HG02852 (cell line): ENCODE measurements around the gene GPR176.
A peak's percentile ranks its signal among the peaks of the same experiment; 100 is the strongest.

Experiments
- ATAC-seq: cut with Tn5 transposase; IDR thresholded peaks from one replicate; pipeline ENCODE4 v1.9.1; 2021; ENCODE audit warnings: mild to moderate bottlenecking, moderate library complexity; ENCODE audit not compliant: unreplicated experiment

GPR176 gene, protein sequence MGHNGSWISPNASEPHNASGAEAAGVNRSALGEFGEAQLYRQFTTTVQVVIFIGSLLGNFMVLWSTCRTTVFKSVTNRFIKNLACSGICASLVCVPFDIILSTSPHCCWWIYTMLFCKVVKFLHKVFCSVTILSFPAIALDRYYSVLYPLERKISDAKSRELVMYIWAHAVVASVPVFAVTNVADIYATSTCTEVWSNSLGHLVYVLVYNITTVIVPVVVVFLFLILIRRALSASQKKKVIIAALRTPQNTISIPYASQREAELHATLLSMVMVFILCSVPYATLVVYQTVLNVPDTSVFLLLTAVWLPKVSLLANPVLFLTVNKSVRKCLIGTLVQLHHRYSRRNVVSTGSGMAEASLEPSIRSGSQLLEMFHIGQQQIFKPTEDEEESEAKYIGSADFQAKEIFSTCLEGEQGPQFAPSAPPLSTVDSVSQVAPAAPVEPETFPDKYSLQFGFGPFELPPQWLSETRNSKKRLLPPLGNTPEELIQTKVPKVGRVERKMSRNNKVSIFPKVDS

GRCh38 chr15:39919748-39920509, at the start of gene GPR176:
Gene GPR176 (minus strand): TSS chr15:39920266. CDS start chr15:39920026, 240 bp downstream.
- ATAC-seq: no peak

DNA sequence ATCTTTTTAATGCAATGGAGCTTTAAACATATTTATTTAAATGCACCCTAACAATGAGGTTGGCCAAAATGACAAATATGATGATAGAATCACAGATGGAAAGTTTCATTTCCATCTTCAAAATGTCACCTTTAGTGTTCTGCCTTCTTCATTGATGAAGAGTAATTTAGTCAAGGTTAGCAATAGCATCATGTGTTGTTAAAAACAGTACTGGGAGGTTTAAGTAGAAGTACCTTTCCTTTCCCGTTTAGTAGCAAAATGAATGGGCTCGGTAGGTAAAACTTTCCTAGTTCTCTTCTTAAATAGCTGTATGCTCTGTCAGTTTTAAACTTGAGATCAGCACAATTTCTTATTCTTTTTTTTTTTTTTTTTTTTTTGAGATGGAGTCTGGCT, 48.9 kb upstream of the GPR176 start:
- ATAC-seq: no peak

DNA sequence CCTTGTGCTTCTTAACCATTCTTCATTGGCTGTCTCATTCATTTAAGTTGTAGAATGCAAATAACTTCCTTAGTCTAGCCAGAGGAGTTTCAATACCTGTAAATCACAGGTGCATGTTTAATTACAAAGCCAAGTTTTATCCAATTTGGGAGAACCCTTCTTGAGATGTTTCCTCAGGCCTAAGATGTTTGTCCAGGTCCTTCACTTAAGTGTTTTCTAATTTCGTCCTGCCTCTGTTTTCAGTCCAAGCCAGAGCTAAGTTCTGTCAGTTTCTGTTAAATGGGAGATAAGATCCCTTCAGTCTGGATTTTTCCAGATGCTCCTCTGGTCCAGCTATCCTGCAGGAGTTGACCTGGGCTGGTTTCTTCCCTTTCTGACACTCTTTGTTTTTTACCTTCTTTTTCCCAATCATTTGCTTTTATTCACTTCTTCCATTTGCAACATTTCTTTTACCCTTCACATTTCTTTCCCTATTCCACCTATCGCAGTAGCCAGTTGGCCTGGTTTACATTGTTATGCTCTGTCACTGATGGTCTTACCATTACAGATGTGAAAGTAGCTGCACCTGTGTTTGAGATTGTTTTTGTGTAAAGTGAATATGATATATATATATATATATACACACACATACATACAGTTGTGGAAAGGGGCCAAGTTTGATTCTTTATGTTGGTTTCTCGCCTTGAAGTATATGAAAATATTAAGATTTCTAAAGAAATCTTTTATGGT, 48.4 kb upstream of the GPR176 start:
- ATAC-seq: no peak

GRCh38 chr15:39966521-39966920, 46.5 kb upstream of the GPR176 start:
- ATAC-seq: no peak

GRCh38 chr15:39963786-39964185, 43.7 kb upstream of the GPR176 start:
- no peak for ATAC-seq

DNA sequence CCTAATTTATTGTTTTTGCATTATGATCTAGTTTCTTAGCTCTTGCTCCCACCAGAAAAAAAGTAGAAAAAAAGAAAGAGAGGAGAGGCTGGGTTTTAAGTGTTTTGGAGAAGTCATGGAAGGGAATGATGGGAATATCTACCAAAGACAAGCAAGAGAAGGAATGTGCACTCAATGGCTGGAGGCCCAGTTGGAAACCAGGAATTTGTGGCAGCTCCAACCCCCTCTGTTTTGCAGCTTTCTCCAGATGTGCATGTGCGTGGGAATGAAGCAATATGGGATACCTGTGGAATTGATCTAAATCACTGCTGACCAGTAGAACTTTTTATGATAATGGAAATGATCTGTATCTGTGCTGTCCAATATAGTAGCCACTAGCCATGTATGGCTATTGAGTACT, 41.0 kb upstream of the GPR176 start:
- no peak for ATAC-seq

GRCh38 chr15:39960411-39960810, 40.3 kb upstream of the GPR176 start:
- ATAC-seq: no peak

- ATAC-seq: no peak
Observed at GRCh38 chr15:39959411-39959810, 39.3 kb upstream of the GPR176 start.

GRCh38 chr15:39957481-39957880, 37.4 kb upstream of the GPR176 start:
- ATAC-seq: no peak

DNA sequence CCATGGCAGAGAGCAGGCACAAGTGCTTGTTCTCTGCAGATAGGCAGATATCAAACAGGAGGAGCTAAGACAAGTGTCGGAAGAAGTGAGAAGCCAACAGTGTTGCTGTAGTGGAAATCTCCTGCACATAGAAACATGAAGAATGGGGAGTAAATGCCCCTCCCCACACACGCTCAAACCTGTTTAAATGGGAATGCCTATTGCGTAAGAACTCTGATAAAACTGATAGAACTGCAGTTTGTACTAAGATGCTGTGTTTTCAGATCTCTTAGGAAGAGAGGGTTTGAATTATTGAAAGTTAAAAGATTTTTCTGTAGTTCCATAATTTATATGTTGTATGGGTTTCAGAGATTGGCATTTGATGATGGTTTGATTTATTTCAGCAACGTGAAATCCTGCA, 33.5 kb upstream of the GPR176 start:
- ATAC-seq: no peak

- ATAC-seq: no peak
Observed at GRCh38 chr15:39951561-39951960, 31.5 kb upstream of the GPR176 start.

DNA sequence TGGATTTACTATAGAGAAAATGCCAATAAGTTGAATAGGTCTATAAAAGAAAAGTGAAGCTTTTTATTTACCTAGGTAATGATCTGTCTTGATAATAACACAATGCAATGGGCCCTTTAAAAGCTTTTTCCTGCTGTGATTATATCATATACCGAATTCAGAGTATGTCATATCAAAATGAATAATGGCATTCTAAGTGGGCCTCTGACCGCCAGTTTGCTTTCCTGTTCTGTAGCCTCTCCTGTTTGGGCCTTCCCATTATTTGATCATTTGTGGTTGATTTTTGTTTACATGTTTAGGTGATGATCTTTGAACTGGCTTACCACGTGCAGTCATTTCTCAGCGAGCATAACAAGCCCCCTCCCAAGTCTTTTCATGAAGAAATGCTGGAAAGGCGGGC, 28.8 kb upstream of the GPR176 start:
- ATAC-seq: no peak

DNA sequence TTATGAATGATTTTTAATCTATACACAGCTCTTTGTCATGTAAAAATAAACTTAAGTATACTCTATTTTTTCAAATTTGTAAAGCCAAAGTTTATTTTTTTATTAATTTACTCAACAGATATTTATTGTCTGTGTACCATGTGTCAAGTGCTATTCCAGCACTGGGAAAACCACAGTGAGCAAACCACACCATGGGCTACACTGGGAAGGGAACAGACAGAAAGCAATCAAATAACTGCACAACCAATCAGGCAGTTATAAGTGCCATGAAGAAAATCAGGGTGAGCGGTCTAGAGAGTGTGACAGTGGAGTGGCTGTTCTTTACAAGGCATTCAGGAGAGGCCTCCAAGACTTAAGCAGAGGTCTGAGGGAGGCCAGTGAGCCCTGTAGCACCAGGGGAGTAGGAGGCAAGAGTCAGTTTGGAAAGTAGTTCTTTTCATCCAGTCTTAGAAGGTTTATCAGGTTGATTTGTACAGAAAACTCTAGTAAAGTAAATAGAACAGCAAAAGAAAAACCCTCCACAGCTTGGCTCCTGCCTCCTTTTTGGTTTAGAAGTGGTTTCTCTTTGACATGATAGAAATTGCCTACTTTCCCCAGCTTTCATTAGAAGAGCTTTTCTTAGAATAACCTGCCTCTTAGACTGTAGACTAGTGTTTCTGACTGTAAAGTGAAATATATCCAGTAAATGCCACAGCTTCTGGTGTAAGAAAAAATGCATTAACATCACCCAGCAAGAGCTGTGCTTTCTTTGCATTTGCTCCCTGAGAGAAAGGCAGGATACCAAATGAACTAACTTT, 27.5 kb upstream of the GPR176 start:
- no peak for ATAC-seq

DNA sequence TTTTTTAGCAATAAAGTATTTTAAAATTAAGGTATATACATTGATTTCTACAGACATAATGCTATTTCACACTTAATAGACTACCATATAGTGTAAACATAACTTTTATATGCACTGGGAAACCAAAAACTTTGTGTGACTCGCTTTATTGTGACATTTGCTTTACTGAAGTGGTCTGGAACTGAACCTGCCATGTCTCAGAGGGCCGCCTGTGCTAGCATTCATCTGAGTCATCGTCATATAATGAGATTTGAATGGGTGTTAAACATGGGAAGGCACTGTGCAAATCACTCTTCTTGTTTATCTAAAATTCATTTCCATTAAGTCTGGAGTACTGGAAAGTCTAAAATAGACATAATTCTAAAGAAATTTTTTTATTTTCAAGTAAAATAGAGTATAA, 26.8 kb upstream of the GPR176 start:
- no peak for ATAC-seq

- ATAC-seq: no peak
Observed at GRCh38 chr15:39944726-39945125, 24.7 kb upstream of the GPR176 start.

- no peak for ATAC-seq
Observed at GRCh38 chr15:39942753-39943150, 22.7 kb upstream of the GPR176 start.

DNA sequence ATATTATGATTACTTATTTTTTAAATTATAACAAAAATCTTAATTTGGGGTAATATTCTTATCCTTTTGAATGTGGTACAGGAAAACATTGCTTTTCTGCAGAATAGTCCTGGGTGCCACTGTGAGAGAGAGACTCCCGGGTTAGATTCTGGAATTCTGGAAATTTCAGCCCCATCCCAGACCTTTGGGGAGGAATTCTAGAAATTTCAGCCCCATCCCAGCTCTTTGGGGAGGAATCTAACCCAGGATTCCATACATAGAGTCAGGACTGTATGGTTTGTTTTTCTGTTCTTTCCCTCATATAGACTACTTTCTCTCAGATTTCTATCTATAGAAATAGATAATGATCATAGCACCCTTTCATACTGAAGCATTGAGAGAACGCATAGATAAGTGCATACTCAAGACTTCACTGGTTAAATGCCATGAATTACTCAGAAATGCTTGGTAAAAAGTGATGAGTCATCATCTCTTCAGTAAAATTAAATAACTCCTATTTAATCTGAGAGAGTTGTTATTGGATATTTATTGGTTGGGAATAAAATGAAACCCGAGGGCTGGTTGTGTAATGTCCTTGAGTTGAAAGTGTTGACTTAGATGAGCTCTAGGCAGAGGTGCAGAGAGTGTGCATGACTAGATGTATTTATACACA, 22.2 kb upstream of the GPR176 start:
- ATAC-seq: no peak

DNA sequence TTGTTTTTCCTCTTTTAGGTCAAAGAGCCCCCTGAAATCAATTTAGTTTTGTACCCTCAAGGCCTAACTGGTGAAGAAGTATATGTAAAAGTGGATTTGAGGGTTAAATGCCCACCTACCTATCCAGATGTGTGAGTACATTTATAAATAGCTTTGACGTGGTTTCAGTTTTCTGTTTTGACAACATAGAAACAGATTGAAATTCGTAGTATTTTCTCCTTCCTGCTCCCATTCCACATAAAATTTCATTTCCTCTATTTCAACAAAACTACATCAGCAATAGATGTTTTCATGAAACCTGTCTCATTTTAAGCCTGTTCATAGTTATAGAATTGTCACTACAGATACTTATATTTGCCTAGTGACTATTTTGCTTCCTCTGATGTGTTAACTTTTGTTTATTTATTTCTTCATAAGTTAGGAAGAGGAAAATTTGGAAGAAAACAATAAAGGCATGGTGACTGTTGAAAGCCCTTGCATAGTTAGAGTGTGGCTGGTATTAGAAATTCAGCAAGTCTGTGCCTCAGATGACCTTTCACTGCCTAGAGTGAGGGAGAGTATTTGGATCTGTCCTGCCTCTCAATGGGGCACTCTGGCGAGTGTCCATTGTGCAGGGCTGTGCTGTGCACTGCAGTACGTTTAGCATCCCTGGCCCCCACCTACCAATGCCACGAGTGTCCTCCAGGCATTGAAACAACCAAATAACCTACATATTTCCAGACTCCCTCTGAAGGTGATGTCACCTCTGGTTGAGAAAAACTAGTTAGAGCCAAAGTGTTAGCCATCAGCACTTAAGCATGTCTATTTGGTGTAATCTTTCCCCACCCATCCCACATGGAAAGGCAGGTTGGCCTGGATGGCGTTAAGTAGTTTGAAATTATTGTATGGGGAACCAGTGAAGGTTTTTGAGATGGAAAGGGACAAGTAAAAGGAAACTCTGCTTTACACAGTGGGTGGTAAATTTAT, 19.7 kb upstream of the GPR176 start:
- peak; percentile 61 for ATAC-seq

DNA sequence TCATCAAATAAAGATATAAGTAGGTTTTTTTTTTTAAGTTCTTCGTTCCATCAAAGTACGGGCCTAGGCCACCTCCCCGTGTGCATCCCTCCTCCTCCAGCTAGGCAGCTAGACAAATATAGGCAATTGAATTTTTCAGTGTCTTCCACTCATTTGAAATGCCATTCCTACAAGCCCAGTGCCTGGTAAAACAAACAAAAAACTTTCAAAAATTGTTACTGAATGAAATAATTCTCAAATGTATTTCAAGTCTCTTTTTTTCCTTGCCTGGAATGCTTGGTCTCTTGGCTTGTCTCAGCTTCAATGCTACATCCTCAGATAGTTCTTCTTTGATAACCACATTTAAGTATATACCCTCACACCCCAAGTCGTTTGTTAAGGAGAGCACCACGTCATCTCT, 17.6 kb upstream of the GPR176 start:
- no peak for ATAC-seq
